Sigmoid colon (tissue), 7 donors: ENCODE results near the gene CARM1. TPM values are rescaled to one million over a fixed set of nuclear protein-coding genes. Genes with fewer than 3 reads are reported as not detected.

Experiments used
- DNase-seq: peaks from one replicate; pipeline ENCODE4 v3.0.0-alpha.2; 2019
- H3K27ac ChIP-seq, 4 donors: fragments of 200-600 bp; sonication (generic); one replicate each; pipeline ENCODE4 v1.5.1; 2016 to 2019; ENCODE audit warnings: mild to moderate bottlenecking in 1 of 4
- H3K27me3 ChIP-seq, 3 donors: fragments of 200-600 bp; sonication (generic); one replicate each; pipeline ENCODE4 v1.5.1; 2019; ENCODE audit warnings: mild to moderate bottlenecking in 1 of 3
- H3K36me3 ChIP-seq, 4 donors: fragments of 200-600 bp; sonication (generic); one replicate each; pipeline ENCODE4 v1.5.1; 2016 to 2019
- H3K4me1 ChIP-seq, 4 donors: fragments of 200-600 bp; sonication (generic); one replicate each; pipeline ENCODE4 v1.5.1; 2017 to 2019
- H3K4me3 ChIP-seq, 4 donors: fragments of 200-600 bp; sonication (generic); one replicate each; pipeline ENCODE4 v1.5.1; 2017 to 2019; ENCODE audit warnings: mild to moderate bottlenecking in 2 of 4, moderate library complexity in 1 of 4
- H3K9me3 ChIP-seq, 4 donors: fragments of 200-600 bp in 3 of 4; sonication (generic) in 3 of 4; one replicate each; pipeline versions ENCODE4 v1.5.1 to v1.6.1; 2013 to 2019
- EP300 ChIP-seq, 4 donors: sonication (generic); formaldehyde crosslinking; IDR thresholded peaks; one replicate each; pipeline ENCODE4 v1.6.1; 2017; ENCODE audit warnings: antibody characterized with exemption in 4 of 4
- POLR2A ChIP-seq, 2 donors: fragments of 450-650 bp; IDR thresholded peaks; one replicate each; pipeline ENCODE4 v1.6.1; 2016; ENCODE audit warnings: antibody characterized with exemption in 2 of 2, mild to moderate bottlenecking in 2 of 2, moderate library complexity in 2 of 2
- POLR2AphosphoS5 ChIP-seq, 4 donors: sonication (generic); formaldehyde crosslinking; IDR thresholded peaks; one replicate each; pipeline ENCODE4 v1.6.1; 2017; ENCODE audit warnings: antibody characterized with exemption in 4 of 4
- WGBS, 2 donors: extraction: QIAGEN DNeasy Blood & Tissue Kit; methylation state at CpG; one replicate each; pipeline ENCODE4 v1.1.7; 2013; 5-methylcytosine and 5-hydroxymethylcytosine counted together
- intact Hi-C: fragments of 100-400 bp; cut with DNase I; formaldehyde crosslinking; loops from one replicate; pipeline ENCODE4 v1.15.1; 2023
- polyA plus RNA-seq, 3 donors: library from polyadenylated mRNA; stranded (reverse); fragments of 200-250 nt; gene quantifications; one replicate each; pipeline ENCODE4 v1.2.3, GENCODE V29; 2013
- total RNA-seq, 4 donors: library from RNA; depleted of rRNA; stranded (reverse); fragments of >200 nt; gene quantifications; one replicate each; pipeline ENCODE4 v1.1.0, GENCODE V29; 2016
- TF ChIP-seq, protein P1 (sequence below), 4 experiments: fragments of 450-650 bp in 3 of 4; fragments of 200-600 bp in 1 of 4; IDR thresholded peaks; one replicate each; pipeline ENCODE4 v1.5.1; 2016 to 2019; ENCODE audit warnings: antibody characterized with exemption in 4 of 4, mild to moderate bottlenecking in 3 of 4, moderate library complexity in 2 of 4
- donor health status: healthy with polysubstance abuse.
- donor health status: Bipolar disorder and iron deficiency.
- donor health status: healthy.

The CARM1 gene
- total and polyA plus RNA-seq, 7 donors = 18.1 to 51.8 (median 21.6) TPM

DNA sequence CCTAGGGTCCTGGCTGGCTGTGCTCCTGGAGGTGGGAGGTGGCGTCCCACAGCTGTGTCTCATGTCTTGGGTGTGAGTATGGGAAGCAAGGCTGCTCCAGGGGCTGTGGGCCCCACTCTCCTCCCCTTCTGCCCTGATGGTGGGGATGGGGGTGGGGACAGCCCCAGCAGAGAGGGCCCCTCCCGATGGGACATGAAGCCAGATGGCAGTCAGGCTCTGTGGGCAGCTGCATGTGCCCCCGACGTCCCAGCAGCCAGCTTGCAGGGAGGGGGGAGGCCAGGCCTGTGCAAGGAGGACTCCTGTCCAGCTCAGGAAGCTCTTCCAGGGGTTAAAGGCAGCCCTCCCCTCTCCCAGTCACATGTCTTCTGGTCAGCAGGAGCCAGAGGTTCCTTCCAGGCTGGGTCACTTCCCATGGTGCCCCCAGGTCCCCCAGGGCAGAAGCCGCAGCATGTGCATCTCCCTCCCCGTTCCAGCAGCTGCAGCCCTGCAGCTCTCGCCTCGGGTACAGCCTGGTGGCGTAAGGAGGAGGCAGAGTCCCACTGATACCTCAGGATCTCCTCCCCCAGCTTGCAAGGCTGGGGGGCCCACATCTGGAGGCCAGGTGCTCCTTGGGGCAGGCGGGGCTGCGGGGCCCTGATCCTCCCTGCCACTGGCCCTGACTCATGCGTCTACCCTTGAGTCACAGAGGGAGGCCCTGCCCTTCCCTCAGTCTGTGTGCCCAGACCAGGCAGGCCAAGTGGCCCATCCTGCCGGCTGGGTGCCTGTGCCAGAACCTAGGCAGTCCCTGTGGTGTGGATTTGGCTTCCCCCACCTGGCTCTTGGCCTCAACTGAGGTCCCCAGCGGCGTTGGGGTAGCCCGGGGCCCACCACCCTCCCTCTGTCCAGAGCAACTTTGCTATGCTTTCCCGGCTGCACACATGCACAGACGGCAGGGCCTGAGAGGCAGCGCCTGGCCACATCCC is 44.1 kb downstream of the CARM1 start:
- no peak overlapping the region for H3K4me3 ChIP-seq
- no peaks in the 10 kb centered on the region for H3K9me3 ChIP-seq
- no peak for DNase-seq
- TF ChIP-seq POLR2A (IDR thresholded peaks at IDR 0.05) (no peak), POLR2AphosphoS5 (IDR thresholded peaks at IDR 0.05) (no peak), EP300 (IDR thresholded peaks at IDR 0.05) (no peak)
- TF ChIP-seq, protein P1, sequence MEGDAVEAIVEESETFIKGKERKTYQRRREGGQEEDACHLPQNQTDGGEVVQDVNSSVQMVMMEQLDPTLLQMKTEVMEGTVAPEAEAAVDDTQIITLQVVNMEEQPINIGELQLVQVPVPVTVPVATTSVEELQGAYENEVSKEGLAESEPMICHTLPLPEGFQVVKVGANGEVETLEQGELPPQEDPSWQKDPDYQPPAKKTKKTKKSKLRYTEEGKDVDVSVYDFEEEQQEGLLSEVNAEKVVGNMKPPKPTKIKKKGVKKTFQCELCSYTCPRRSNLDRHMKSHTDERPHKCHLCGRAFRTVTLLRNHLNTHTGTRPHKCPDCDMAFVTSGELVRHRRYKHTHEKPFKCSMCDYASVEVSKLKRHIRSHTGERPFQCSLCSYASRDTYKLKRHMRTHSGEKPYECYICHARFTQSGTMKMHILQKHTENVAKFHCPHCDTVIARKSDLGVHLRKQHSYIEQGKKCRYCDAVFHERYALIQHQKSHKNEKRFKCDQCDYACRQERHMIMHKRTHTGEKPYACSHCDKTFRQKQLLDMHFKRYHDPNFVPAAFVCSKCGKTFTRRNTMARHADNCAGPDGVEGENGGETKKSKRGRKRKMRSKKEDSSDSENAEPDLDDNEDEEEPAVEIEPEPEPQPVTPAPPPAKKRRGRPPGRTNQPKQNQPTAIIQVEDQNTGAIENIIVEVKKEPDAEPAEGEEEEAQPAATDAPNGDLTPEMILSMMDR (IDR thresholded peaks at IDR 0.05) = no peak
- H3K36me3 ChIP-seq = peaks cover 30 to 92% (median 48%) of the 10 kb centered on the region in 4 donors
- intact Hi-C loops = no loop called here
- H3K4me1 ChIP-seq = no peaks in the 10 kb centered on the region
- WGBS, 2 donors = 90 to 92% methylated on average over 19 of the region's 19 CpGs
- H3K27me3 ChIP-seq = no peaks in the 10 kb centered on the region
- H3K27ac ChIP-seq = no peak overlapping the region

GRCh38 chr19:10916602-10917001 is 45.2 kb downstream of the CARM1 start:
- TF ChIP-seq POLR2A (IDR thresholded peaks at IDR 0.05) = no peak
- Histone ChIP-seq H3K27ac (no peak overlapping the region), H3K36me3 (peaks cover 28 to 92% (median 44%) of the 10 kb centered on the region in 4 donors), H3K9me3 (no peaks in the 10 kb centered on the region), H3K27me3 (no peaks in the 10 kb centered on the region), H3K4me3 (no peak overlapping the region), H3K4me1 (no peaks in the 10 kb centered on the region)
- WGBS, 2 donors = 94 to 96% methylated on average over 6 of the region's 6 CpGs
- intact Hi-C loops = no loop called here
- no peak for DNase-seq

DNA sequence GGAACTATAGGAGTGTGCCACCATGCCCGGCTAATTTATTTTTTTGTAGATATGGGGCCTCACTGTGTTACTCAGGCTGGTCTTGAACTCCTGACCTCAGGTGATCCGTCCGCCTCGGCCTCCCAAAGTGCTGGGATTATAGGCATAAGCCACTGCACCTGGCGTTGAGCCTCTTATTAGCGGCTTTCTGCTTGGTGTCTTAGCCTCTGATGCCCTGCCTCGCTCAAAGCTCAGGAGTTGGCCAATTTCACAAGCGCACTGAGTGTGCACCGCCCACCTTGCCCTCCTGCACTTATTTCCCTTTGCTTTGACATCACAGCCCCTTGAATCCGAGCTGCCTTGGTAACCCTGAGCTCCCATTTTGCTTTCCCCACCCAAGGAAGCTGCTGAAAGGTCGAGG is 47.0 kb downstream of the CARM1 start:
- no peaks in the 10 kb centered on the region for H3K4me1 ChIP-seq
- 92 to 96% methylated on average over 11 of the region's 11 CpGs for WGBS, 2 donors
- no peak overlapping the region for H3K27ac ChIP-seq
- no peaks in the 10 kb centered on the region for H3K9me3 ChIP-seq
- no peak overlapping the region for H3K4me3 ChIP-seq
- no peaks in the 10 kb centered on the region for H3K27me3 ChIP-seq
- TF ChIP-seq POLR2AphosphoS5 (IDR thresholded peaks at IDR 0.05) (no peak), EP300 (IDR thresholded peaks at IDR 0.05) (no peak), POLR2A (IDR thresholded peaks at IDR 0.05) (no peak)
- TF ChIP-seq, protein P1 (IDR thresholded peaks at IDR 0.05) = no peak
- H3K36me3 ChIP-seq = peaks cover 19 to 92% (median 38%) of the 10 kb centered on the region in 4 donors
- no peak for DNase-seq
- intact Hi-C loops = no loop called here

DNA sequence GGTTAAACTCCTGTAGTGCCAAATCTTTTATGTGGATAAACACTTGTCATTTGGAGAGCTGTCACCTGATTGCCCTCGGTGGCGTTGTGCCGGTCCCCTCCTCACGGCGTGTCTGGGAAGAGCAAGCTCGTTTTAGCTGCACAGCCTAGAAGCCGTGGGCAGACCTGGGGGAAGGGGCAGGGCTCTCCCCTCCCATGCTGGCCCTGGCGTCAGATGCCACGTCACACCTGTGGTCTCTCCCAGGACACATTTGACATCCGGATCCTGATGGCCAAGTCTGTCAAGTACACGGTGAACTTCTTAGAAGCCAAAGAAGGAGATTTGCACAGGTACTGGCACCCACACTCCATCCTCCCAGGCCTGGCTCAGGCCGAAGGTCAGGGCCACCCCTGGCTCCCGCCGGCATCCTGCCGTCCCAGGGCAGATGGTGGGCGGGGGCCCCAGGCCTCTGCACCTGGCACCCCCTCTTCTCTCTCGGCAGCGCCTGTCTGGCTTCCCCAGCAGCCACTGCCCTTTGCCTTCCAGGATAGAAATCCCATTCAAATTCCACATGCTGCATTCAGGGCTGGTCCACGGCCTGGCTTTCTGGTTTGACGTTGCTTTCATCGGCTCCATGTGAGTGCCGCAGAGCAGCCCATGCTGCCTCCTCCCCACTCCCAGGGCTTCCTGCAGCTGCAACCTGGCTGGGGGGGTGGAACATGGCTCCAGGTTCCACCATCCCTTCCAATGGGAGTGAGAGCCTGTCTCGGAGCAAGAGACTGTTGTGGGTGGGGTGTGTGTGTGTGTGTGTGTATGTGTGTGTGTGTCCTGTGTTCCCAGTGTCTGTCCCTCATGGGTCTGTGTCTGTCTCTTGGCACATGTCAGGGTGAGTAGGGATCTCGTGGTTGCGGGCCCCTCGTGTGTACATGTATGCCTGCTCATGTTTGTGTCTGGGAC is 48.3 kb downstream of the CARM1 start:
- no peak for DNase-seq
- Histone ChIP-seq H3K27ac (no peak overlapping the region), H3K36me3 (peaks cover 15 to 87% (median 37%) of the 10 kb centered on the region in 4 donors), H3K4me1 (no peaks in the 10 kb centered on the region), H3K9me3 (no peaks in the 10 kb centered on the region), H3K4me3 (no peak overlapping the region), H3K27me3 (no peaks in the 10 kb centered on the region)
- WGBS, 2 donors = 75 to 86% methylated on average over 26 of the region's 26 CpGs
- TF ChIP-seq EP300 (IDR thresholded peaks at IDR 0.05) (no peak), POLR2AphosphoS5 (IDR thresholded peaks at IDR 0.05) (no peak), POLR2A (IDR thresholded peaks at IDR 0.05) (no peak)
- TF ChIP-seq, protein P1 (IDR thresholded peaks at IDR 0.05) = no peak
- intact Hi-C loops = no loop called here

DNA sequence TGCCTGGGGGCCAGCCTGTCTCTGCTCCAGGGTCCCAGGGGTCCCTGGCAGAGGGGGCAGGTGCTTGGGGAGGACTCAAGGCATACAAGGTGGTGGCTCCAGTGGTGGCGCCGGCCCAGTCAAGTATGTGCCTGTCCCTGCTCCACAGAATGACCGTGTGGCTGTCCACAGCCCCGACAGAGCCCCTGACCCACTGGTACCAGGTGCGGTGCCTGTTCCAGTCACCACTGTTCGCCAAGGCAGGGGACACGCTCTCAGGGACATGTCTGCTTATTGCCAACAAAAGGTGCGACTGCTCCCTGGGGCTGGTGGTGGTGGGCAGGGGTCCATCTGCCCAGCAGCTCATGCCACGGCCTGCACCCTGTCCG is 48.9 kb downstream of the CARM1 start:
- H3K36me3 ChIP-seq = peaks cover 15 to 87% (median 36%) of the 10 kb centered on the region in 4 donors
- WGBS, 2 donors = 93 to 95% methylated on average over 10 of the region's 10 CpGs
- TF ChIP-seq EP300 (IDR thresholded peaks at IDR 0.05) = no peak
- no peak for TF ChIP-seq POLR2A (IDR thresholded peaks at IDR 0.05)
- TF ChIP-seq POLR2AphosphoS5 (IDR thresholded peaks at IDR 0.05) = no peak
- TF ChIP-seq, protein P1 (IDR thresholded peaks at IDR 0.05) = no peak

More for the DNA sequence above, 48.9 kb downstream of the CARM1 start:
- intact Hi-C loops = no loop called here
- Histone ChIP-seq H3K4me3 (no peak overlapping the region), H3K27ac (no peak overlapping the region), H3K9me3 (no peaks in the 10 kb centered on the region), H3K4me1 (no peaks in the 10 kb centered on the region), H3K27me3 (no peaks in the 10 kb centered on the region)
- DNase-seq = no peak
